Measurements from ENCODE around the gene TRPV3. TPM values are rescaled to one million over a fixed set of nuclear protein-coding genes. Genes with fewer than 3 reads are reported as not detected.

The TRPV3 gene
- total RNA-seq, 1 experiment from 2014 or later: 3.6 TPM

DNA sequence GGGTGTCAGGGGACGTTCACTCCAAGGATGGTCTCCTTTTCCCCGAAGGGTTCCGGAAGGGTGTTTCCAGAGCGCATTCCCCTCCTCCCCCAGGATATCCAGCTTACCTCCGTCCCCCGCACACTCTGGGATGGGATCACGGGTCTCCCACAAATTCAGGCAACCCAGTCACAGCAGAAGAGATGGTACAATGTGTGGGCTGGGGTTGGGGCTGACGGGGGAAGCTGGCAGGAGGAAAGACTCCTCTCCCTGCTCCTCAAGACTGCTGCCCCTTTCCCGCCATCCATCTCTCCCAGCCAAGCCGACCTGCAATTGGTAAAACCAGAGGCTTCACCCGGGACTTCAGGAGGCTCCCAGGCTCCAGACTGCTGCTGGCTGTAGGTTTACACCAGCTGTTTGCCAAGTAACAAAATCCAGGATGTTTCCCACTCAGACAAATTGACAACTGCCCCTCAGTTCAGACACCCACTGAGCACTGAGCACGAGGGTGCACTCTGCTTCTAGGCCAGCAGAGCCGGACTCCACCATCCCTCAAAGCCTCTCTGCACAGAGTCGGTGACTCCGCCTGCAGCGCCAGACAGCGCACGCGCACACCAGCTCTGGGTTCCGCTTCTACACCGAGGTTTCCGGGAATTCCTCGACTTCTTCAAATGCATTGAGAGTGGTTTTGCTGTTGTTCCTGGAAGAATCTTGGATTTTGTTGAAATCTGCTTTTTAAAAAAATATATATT lies 44.1 kb downstream of the TRPV3 start:
- intact Hi-C loops (cut with micrococcal nuclease): no loop called here
- H3K9ac ChIP-seq (ENCODE audit: low read length): no peak overlapping the region

DNA sequence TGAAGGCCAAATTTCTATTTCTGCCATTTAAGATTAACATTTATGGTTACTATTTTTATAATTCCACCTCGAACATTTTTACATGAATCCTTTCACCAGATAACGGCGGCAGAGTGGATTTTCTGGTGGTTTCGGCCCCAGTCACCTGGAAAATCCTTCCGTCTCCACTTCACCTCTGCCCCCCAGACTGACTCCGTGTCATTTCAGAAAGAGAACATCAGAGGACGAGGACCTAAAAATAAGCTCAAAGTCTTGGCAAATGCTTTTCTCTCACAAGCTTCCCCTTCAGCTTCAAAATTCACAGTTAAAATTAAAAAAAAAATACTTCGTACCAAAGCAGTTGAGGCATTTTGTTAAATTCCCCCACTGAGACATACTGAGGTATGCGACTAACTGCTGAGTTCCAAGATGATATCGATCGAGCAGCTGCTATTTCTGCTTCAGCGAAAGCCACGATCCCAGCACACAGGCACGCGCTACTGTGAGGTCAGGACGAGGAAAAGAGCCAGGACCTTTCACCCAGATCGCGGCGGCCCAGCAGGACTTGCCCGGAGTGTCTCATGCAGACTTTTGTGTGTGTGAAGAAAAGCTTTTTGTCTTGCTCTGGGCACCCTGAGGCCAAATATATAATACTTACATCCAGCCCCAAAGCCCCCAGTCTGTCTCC lies 45.0 kb downstream of the TRPV3 start:
- ATAC-seq (no peak), DNase-seq (no peak)
- TF ChIP-seq EZH2 (IDR thresholded peaks at IDR 0.05; ENCODE audit: low read length, unreplicated experiment): no peak
- no peak for TF ChIP-seq EZH2phosphoT487 (IDR thresholded peaks at IDR 0.05; ENCODE audit: borderline replicate concordance, low read length)
- TF ChIP-seq, protein P1, sequence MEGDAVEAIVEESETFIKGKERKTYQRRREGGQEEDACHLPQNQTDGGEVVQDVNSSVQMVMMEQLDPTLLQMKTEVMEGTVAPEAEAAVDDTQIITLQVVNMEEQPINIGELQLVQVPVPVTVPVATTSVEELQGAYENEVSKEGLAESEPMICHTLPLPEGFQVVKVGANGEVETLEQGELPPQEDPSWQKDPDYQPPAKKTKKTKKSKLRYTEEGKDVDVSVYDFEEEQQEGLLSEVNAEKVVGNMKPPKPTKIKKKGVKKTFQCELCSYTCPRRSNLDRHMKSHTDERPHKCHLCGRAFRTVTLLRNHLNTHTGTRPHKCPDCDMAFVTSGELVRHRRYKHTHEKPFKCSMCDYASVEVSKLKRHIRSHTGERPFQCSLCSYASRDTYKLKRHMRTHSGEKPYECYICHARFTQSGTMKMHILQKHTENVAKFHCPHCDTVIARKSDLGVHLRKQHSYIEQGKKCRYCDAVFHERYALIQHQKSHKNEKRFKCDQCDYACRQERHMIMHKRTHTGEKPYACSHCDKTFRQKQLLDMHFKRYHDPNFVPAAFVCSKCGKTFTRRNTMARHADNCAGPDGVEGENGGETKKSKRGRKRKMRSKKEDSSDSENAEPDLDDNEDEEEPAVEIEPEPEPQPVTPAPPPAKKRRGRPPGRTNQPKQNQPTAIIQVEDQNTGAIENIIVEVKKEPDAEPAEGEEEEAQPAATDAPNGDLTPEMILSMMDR (conservative IDR thresholded peaks at IDR 0.05; ENCODE audit: low read depth, low read length): no peak
- Histone ChIP-seq H3F3A (ENCODE audit: low read length, unreplicated experiment) (no peaks in the 10 kb centered on the region), H3K27me3 (ENCODE audit: low read length) (no peaks in the 10 kb centered on the region), H3K9me3 (ENCODE audit: low read length) (no peaks in the 10 kb centered on the region), H3K36me3 (ENCODE audit: low read depth, low read length) (no peaks in the 10 kb centered on the region), H2AFZ (ENCODE audit: low read length) (no peak overlapping the region), H3K9me2 (replicated peaks; ENCODE audit: low read length) (no peaks in the 10 kb centered on the region), H3K79me2 (ENCODE audit: low read length) (no peaks in the 10 kb centered on the region), H3K4me2 (ENCODE audit: low read length) (no peak overlapping the region), H4K20me1 (ENCODE audit: low read length) (no peaks in the 10 kb centered on the region), H3K4me3 (ENCODE audit: low read length) (no peak overlapping the region), H3K9ac (ENCODE audit: low read length) (no peak overlapping the region), H3K4me1 (ENCODE audit: insufficient read depth, low read length) (no peaks in the 10 kb centered on the region), H3K27ac (ENCODE audit: low read length) (no peak overlapping the region)
- ChIA-PET CTCF (no interaction called here), POLR2A (ENCODE audit: unreplicated experiment) (no interaction called here)
- intact Hi-C loops (cut with micrococcal nuclease): no loop called here
- no TSS peak for BruUV-seq (replicated peaks)

More for the DNA sequence above, 44.1 kb downstream of the TRPV3 start:
- TF ChIP-seq EZH2 (IDR thresholded peaks at IDR 0.05; ENCODE audit: low read length, unreplicated experiment) (no peak), EZH2phosphoT487 (IDR thresholded peaks at IDR 0.05; ENCODE audit: borderline replicate concordance, low read length) (no peak)
- TF ChIP-seq, protein P1 (conservative IDR thresholded peaks at IDR 0.05; ENCODE audit: low read depth, low read length): no peak
- POLR2A ChIA-PET (ENCODE audit: unreplicated experiment): interaction anchor here (0.6 kb wide), 1 partner anchor 21 kb away, joined by 3 read pairs; no protein-coding TSS in a partner anchor
- CTCF ChIA-PET: no interaction called here
- no peaks in the 10 kb centered on the region for H3K27me3 ChIP-seq (ENCODE audit: low read length)
- H3K4me3 ChIP-seq (ENCODE audit: low read length): no peak overlapping the region
- H3K9me2 ChIP-seq (replicated peaks; ENCODE audit: low read length): no peaks in the 10 kb centered on the region
- H3K27ac ChIP-seq (ENCODE audit: low read length): no peak overlapping the region
- no peak for DNase-seq
- H3K4me1 ChIP-seq (ENCODE audit: insufficient read depth, low read length): no peaks in the 10 kb centered on the region
- H3K79me2 ChIP-seq (ENCODE audit: low read length): no peaks in the 10 kb centered on the region
- no peaks in the 10 kb centered on the region for H4K20me1 ChIP-seq (ENCODE audit: low read length)
- no peak overlapping the region for H2AFZ ChIP-seq (ENCODE audit: low read length)
- no peaks in the 10 kb centered on the region for H3K36me3 ChIP-seq (ENCODE audit: low read depth, low read length)
- no TSS peak for BruUV-seq (replicated peaks)
- no peaks in the 10 kb centered on the region for H3K9me3 ChIP-seq (ENCODE audit: low read length)
- no peaks in the 10 kb centered on the region for H3F3A ChIP-seq (ENCODE audit: low read length, unreplicated experiment)
- no peak overlapping the region for H3K4me2 ChIP-seq (ENCODE audit: low read length)
- ATAC-seq: no peak
